Activated CD4-positive, CD25-positive, alpha-beta regulatory T cell treated with anti-CD3 and anti-CD28 coated beads, Interleukin-2, amount 50 U/mL, for 24 hours (primary cell): ENCODE measurements around the gene NANOS2.
A peak's percentile ranks its signal among the peaks of the same experiment; 100 is the strongest.
"Not testable (repeated sequence)": the region's sequence is repeated elsewhere in the genome, so short reads cannot be mapped to it uniquely, and the experiment has no call there.

ENCODE experiments used
- ATAC-seq, 2 donors: fragments of 150-1000 bp; cut with Tn5 transposase; one replicate each; pipeline ENCODE4 v1.10.0; 2021; ENCODE audit warnings: mild to moderate bottlenecking in 1 of 2, moderate library complexity in 1 of 2

The NANOS2 gene

GRCh38 chr19:45873219-45873772 is 41.3 kb downstream of the NANOS2 start:
- ATAC-seq, result no peak

- ATAC-seq, result no peak
Measured at GRCh38 chr19:45872095-45872919, 42.3 kb downstream of the NANOS2 start.

- no peak for ATAC-seq
Measured at GRCh38 chr19:45870798-45871197, 43.8 kb downstream of the NANOS2 start.

GRCh38 chr19:45867241-45867640 is 47.3 kb downstream of the NANOS2 start:
- not testable (repeated sequence) for ATAC-seq

GRCh38 chr19:45866400-45867176 is 48.0 kb downstream of the NANOS2 start:
- no peak for ATAC-seq

- no peak for ATAC-seq
Measured at GRCh38 chr19:45865269-45865948, 49.2 kb downstream of the NANOS2 start.

GRCh38 chr19:45864629-45865082 is 49.9 kb downstream of the NANOS2 start:
- no peak for ATAC-seq

GRCh38 chr19:45863840-45864628 is 50.5 kb downstream of the NANOS2 start, which contains the start of gene FOXA3:
Gene FOXA3 (plus strand): TSS chr19:45864326. CDS start chr19:45864457, 131 bp downstream.
- ATAC-seq, result peak; percentile 9 to 16

- ATAC-seq, result no peak
Measured at GRCh38 chr19:45863335-45863839, 51.2 kb downstream of the NANOS2 start.
